SK-N-SH (cell line): Measurements from ENCODE around the gene FABP3. TPM values are rescaled to one million over a fixed set of nuclear protein-coding genes. Genes with fewer than 3 reads are reported as not detected.

Experiments used
- CTCF ChIA-PET: fragments of 300-600, 350-600 bp; formaldehyde crosslinking; extraction: SDS; loops from one replicate; lab custom pipeline; 2021; lab: Yijun Ruan, JAX
- POLR2A ChIA-PET: fragments of 350-600 bp; sonication (Branson Sonifier 250); formaldehyde crosslinking; extraction: SDS; loops from one replicate; lab custom pipeline; 2020; ENCODE audit warnings: antibody characterized with exemption, inconsistent platforms; lab: Yijun Ruan, JAX
- DNase-seq: peaks from one replicate; pipeline ENCODE4 v3.0.0; 2012
- H2AFZ ChIP-seq: fragments of 200-600 bp; sonication (generic); 2 replicates; pipeline ENCODE4 v1.8.1; 2016; ENCODE audit warnings: antibody characterized with exemption, mild to moderate bottlenecking, low read depth
- H3F3A ChIP-seq: fragments of 200-600 bp; sonication (generic); replicated peaks from 2 replicates; pipeline ENCODE3; 2016; ENCODE audit warnings: antibody characterized with exemption, mild to moderate bottlenecking; ENCODE audit not compliant: insufficient read depth
- H3K27ac ChIP-seq, 2 experiments: fragments of 200-500 bp in 1 of 2; fragments of 200-600 bp in 1 of 2; sonication (Bioruptor generic) in 1 of 2; sonication (generic), shearing (Covaris generic) in 1 of 2; 2 replicates each; pipeline versions ENCODE4 v1.5.1 to v1.6.1; 2014 to 2016; ENCODE audit warnings: low read depth in 2 of 2, inconsistent platforms in 1 of 2, low read length in 1 of 2, mild to moderate bottlenecking in 1 of 2, mixed read lengths in 1 of 2
- H3K27me3 ChIP-seq: fragments of 200-600 bp; sonication (generic), shearing (Covaris generic); 2 replicates; pipeline ENCODE4 v1.6.1; 2016; ENCODE audit warnings: mixed run types; ENCODE audit not compliant: insufficient read depth
- H3K36me3 ChIP-seq, 2 experiments: fragments of 200-500 bp in 1 of 2; fragments of 200-600 bp in 1 of 2; sonication (Bioruptor generic) in 1 of 2; sonication (generic) in 1 of 2; replicated peaks in 1 of 2; 2 replicates each; pipeline versions ENCODE3 to v1.5.1; 2014 to 2016; ENCODE audit warnings: low read length in 1 of 2, mild to moderate bottlenecking in 1 of 2; ENCODE audit not compliant: insufficient read depth in 2 of 2, control insufficient read depth in 1 of 2
- H3K4me1 ChIP-seq, 2 experiments: fragments of 200-500 bp in 1 of 2; fragments of 200-600 bp in 1 of 2; sonication (Bioruptor generic) in 1 of 2; sonication (generic), shearing (Covaris generic) in 1 of 2; 2 replicates each; pipeline versions ENCODE4 v1.5.1 to v1.6.1; 2014 to 2016; ENCODE audit warnings: low read depth in 1 of 2, low read length in 1 of 2, mixed run types in 1 of 2; ENCODE audit not compliant: insufficient read depth in 2 of 2, control insufficient read depth in 1 of 2
- H3K4me2 ChIP-seq: fragments of 200-600 bp; sonication (generic), shearing (Covaris generic); 2 replicates; pipeline ENCODE4 v1.6.1; 2017; ENCODE audit warnings: mixed run types
- H3K4me3 ChIP-seq, 2 experiments: fragments of 200-500 bp in 1 of 2; fragments of 200-600 bp in 1 of 2; sonication (Bioruptor generic) in 1 of 2; sonication (generic), shearing (Covaris generic) in 1 of 2; 2 replicates each; pipeline versions ENCODE4 v1.5.1 to v1.8.1; 2014 to 2016; ENCODE audit warnings: low read depth in 2 of 2, inconsistent platforms in 1 of 2, low read length in 1 of 2, mild to moderate bottlenecking in 1 of 2, mixed read lengths in 1 of 2, moderate library complexity in 1 of 2
- H3K79me2 ChIP-seq: fragments of 200-600 bp; sonication (generic); 2 replicates; pipeline ENCODE4 v1.8.1; 2017; ENCODE audit warnings: mild to moderate bottlenecking; ENCODE audit not compliant: insufficient read depth
- H3K9ac ChIP-seq: fragments of 200-600 bp; sonication (generic); 2 replicates; pipeline ENCODE4 v1.6.1; 2017; ENCODE audit warnings: mixed run types
- H3K9me2 ChIP-seq: fragments of 200-600 bp; sonication (generic); 2 replicates; pipeline ENCODE4 v1.6.1; 2017; ENCODE audit warnings: mixed run types
- H3K9me3 ChIP-seq: fragments of 200-600 bp; sonication (generic); 2 replicates; pipeline ENCODE4 v1.6.1; 2017; ENCODE audit warnings: mixed run types, mild to moderate bottlenecking, moderate library complexity
- H4K20me1 ChIP-seq: fragments of 200-600 bp; sonication (generic); 2 replicates; pipeline ENCODE4 v1.6.1; 2017; ENCODE audit warnings: mild to moderate bottlenecking, mixed run types; ENCODE audit not compliant: insufficient read depth
- CTCF ChIP-seq: fragments of 200-600 bp; sonication (generic); IDR thresholded peaks from 2 replicates; pipeline ENCODE4 v1.6.1; 2017; ENCODE audit warnings: antibody characterized with exemption, mild to moderate bottlenecking, moderate library complexity
- ELF1 ChIP-seq: IDR thresholded peaks from 2 replicates; pipeline ENCODE4 v1.4.0; 2012
- EP300 ChIP-seq, 2 experiments: IDR thresholded peaks; 2 replicates each; pipeline versions ENCODE4 v1.4.0 to v1.6.1; 2012; ENCODE audit warnings: borderline replicate concordance in 1 of 2, low read depth in 1 of 2, low read length in 1 of 2
- IRF3 ChIP-seq: fragments of 150-350 bp; IDR thresholded peaks from 2 replicates; pipeline ENCODE4 v1.6.1; 2016; ENCODE audit warnings: mild to moderate bottlenecking, low read depth, low read length
- JUND ChIP-seq: IDR thresholded peaks from 2 replicates; pipeline ENCODE4 v1.4.0; 2012
- MAX ChIP-seq: IDR thresholded peaks from 2 replicates; pipeline ENCODE4 v1.4.0; 2012; ENCODE audit warnings: low read depth
- NFIC ChIP-seq: IDR thresholded peaks from 2 replicates; pipeline ENCODE4 v1.4.0; 2012; ENCODE audit warnings: borderline replicate concordance
- POLR2AphosphoS5 ChIP-seq: IDR thresholded peaks from 2 replicates; pipeline ENCODE4 v1.6.1; 2012; ENCODE audit warnings: low read depth, low read length
- RCOR1 ChIP-seq: fragments of 150-350 bp; IDR thresholded peaks from 2 replicates; pipeline ENCODE4 v1.6.1; 2017; ENCODE audit warnings: antibody characterized with exemption, low read length
- REST ChIP-seq: IDR thresholded peaks from 2 replicates; pipeline ENCODE4 v1.6.1; 2012; ENCODE audit warnings: mild to moderate bottlenecking, low read depth, low read length, moderate library complexity
- RFX5 ChIP-seq: IDR thresholded peaks from 2 replicates; pipeline ENCODE4 v1.6.1; 2012; ENCODE audit warnings: mild to moderate bottlenecking, improper control_type of control experiment, low read length
- TCF12 ChIP-seq: IDR thresholded peaks from 2 replicates; pipeline ENCODE4 v1.4.0; 2012
- TEAD4 ChIP-seq: IDR thresholded peaks from 2 replicates; pipeline ENCODE4 v1.4.0; 2012; ENCODE audit warnings: mild to moderate bottlenecking, borderline replicate concordance; ENCODE audit not compliant: insufficient read depth
- ZBTB33 ChIP-seq: IDR thresholded peaks from 2 replicates; pipeline ENCODE4 v1.4.0; 2012; ENCODE audit warnings: low read depth, borderline replicate concordance
- WGBS: methylation state at CpG from one replicate; pipeline ENCODE4 v1.1.6; 2017; ENCODE audit warnings: low lambda C conversion rate; 5-methylcytosine and 5-hydroxymethylcytosine counted together
- polyA plus RNA-seq, 3 experiments: library from polyadenylated mRNA; depleted of rRNA; stranded (reverse); fragments of >200 nt; gene quantifications; 2 replicates each; pipeline ENCODE4 v1.2.3, GENCODE V29; 2012

Gene FABP3
- polyA plus RNA-seq, 1 of the 3 experiments (the other 2 are of a cell fraction) = 0.08 TPM

GRCh38 chr1:31409946-31410858 is 37.3 kb upstream of the FABP3 start:
- no peak overlapping the region for H3K4me2 ChIP-seq
- H3K4me3 ChIP-seq = no peak overlapping the region
- H3K36me3 ChIP-seq = no peaks in the 10 kb centered on the region
- no peak overlapping the region for H3K27ac ChIP-seq
- H3K27me3 ChIP-seq = no peaks in the 10 kb centered on the region
- CTCF ChIA-PET = interaction anchor here (1.2 to 16.8 kb wide), 6 partner anchors 11 to 227 kb away, joined by 3 to 287 read pairs (median 25); no protein-coding TSS in a partner anchor
- no peak for DNase-seq
- H3K9ac ChIP-seq = no peak overlapping the region
- peaks cover 0 to 12% of the 10 kb centered on the region in 2 experiments; a peak in 1 of 4 replicates for H3K4me1 ChIP-seq
- TF ChIP-seq MAX (no peak), POLR2AphosphoS5 (no peak), TEAD4 (no peak), CTCF (no peak)
- no peak overlapping the region for H2AFZ ChIP-seq
- H4K20me1 ChIP-seq = no peaks in the 10 kb centered on the region
- 59% methylated on average over 6 of the region's 6 CpGs for WGBS
- peaks cover 9% of the 10 kb centered on the region; the same call in 1 of the 2 replicates for H3K79me2 ChIP-seq
- POLR2A ChIA-PET = no interaction called here
- H3K9me2 ChIP-seq = no peaks in the 10 kb centered on the region
- H3F3A ChIP-seq = peaks cover 4% of the 10 kb centered on the region
- H3K9me3 ChIP-seq = no peaks in the 10 kb centered on the region

GRCh38 chr1:31408788-31409318 is 36.0 kb upstream of the FABP3 start:
- no peaks in the 10 kb centered on the region for H4K20me1 ChIP-seq
- H3K9me2 ChIP-seq = no peaks in the 10 kb centered on the region
- peaks cover 0 to 3% of the 10 kb centered on the region in 2 experiments; a peak in 1 of 4 replicates for H3K4me1 ChIP-seq
- peaks cover 4% of the 10 kb centered on the region for H3F3A ChIP-seq
- no peak for DNase-seq
- WGBS = 61% methylated on average over 5 of the region's 5 CpGs
- H3K27me3 ChIP-seq = no peaks in the 10 kb centered on the region
- CTCF ChIA-PET = interaction anchor here (1.8 to 16.1 kb wide), 4 partner anchors 13 to 226 kb away, joined by 5 to 213 read pairs (median 25); no protein-coding TSS in a partner anchor
- peaks cover 5% of the 10 kb centered on the region; the same call in 1 of the 2 replicates for H3K79me2 ChIP-seq
- no peak overlapping the region for H3K4me3 ChIP-seq
- no peak for TF ChIP-seq REST
- TF ChIP-seq RFX5 = no peak
- TF ChIP-seq NFIC = no peak
- TF ChIP-seq TCF12 = no peak
- TF ChIP-seq RCOR1 = no peak
- no peak for TF ChIP-seq POLR2AphosphoS5
- no peak for TF ChIP-seq EP300 (IDR thresholded peaks at IDR 0.05; ENCODE audit: borderline replicate concordance in 1 of 2, low read depth in 1 of 2, low read length in 1 of 2)
- TF ChIP-seq ELF1 = no peak
- TF ChIP-seq IRF3 = no peak
- TF ChIP-seq ZBTB33 = no peak
- TF ChIP-seq JUND = no peak
- no peak overlapping the region for H3K9ac ChIP-seq
- POLR2A ChIA-PET = no interaction called here
- H2AFZ ChIP-seq = no peak overlapping the region
- H3K27ac ChIP-seq = no peak overlapping the region
- H3K9me3 ChIP-seq = no peaks in the 10 kb centered on the region
- H3K36me3 ChIP-seq = no peaks in the 10 kb centered on the region
- no peak overlapping the region for H3K4me2 ChIP-seq
